Mesendoderm (in vitro differentiated cells): ENCODE data around the gene TMED6.

Experiments used
- DNase-seq: peaks from one replicate; pipeline ENCODE4 v3.0.0; 2013
- H2AK5ac ChIP-seq: 2 replicates; pipeline ENCODE4 v1.6.1; 2013; ENCODE audit warnings: low read length, inconsistent platforms
- H2BK120ac ChIP-seq: 2 replicates; pipeline ENCODE4 v1.6.1; 2013; ENCODE audit warnings: low read depth, mild to moderate bottlenecking, low read length, moderate library complexity, mixed read lengths
- H2BK15ac ChIP-seq: replicated peaks from 2 replicates; pipeline ENCODE4 v1.6.1; 2013; ENCODE audit warnings: low read depth, mild to moderate bottlenecking, moderate library complexity
- H2BK5ac ChIP-seq: 2 replicates; pipeline ENCODE4 v1.6.1; 2013; ENCODE audit warnings: low read length, inconsistent platforms
- H3K18ac ChIP-seq: 2 replicates; pipeline ENCODE4 v1.6.1; 2013; ENCODE audit warnings: mild to moderate bottlenecking, low read length, mixed read lengths
- H3K23ac ChIP-seq: one replicate; pipeline ENCODE4 v1.6.1; 2013; ENCODE audit warnings: low read length
- H3K27ac ChIP-seq: 2 replicates; pipeline ENCODE4 v1.5.1; 2013; ENCODE audit warnings: low read depth, mild to moderate bottlenecking, inconsistent platforms, low read length, moderate library complexity
- H3K27me3 ChIP-seq: 2 replicates; pipeline ENCODE4 v1.6.1; 2013; ENCODE audit warnings: low read length, control low read depth, mild to moderate bottlenecking, inconsistent platforms; ENCODE audit not compliant: insufficient read depth, poor library complexity
- H3K36me3 ChIP-seq: 2 replicates; pipeline ENCODE4 v1.6.1; 2013; ENCODE audit warnings: low read length, inconsistent platforms; ENCODE audit not compliant: control insufficient read depth, insufficient read depth
- H3K4ac ChIP-seq: one replicate; pipeline ENCODE4 v1.6.1; 2013; ENCODE audit warnings: low read depth, mild to moderate bottlenecking, low read length, moderate library complexity
- H3K4me1 ChIP-seq: 2 replicates; pipeline ENCODE4 v1.6.1; 2013; ENCODE audit warnings: low read depth, low read length, inconsistent platforms; ENCODE audit not compliant: control insufficient read depth
- H3K4me2 ChIP-seq: 2 replicates; pipeline ENCODE4 v1.6.1; 2013; ENCODE audit warnings: low read length
- H3K4me3 ChIP-seq: 2 replicates; pipeline ENCODE4 v1.5.1; 2013; ENCODE audit warnings: mild to moderate bottlenecking, low read length
- H3K56ac ChIP-seq: one replicate; pipeline ENCODE4 v1.6.1; 2013; ENCODE audit warnings: low read length
- H3K79me1 ChIP-seq: 2 replicates; pipeline ENCODE4 v1.6.1; 2013; ENCODE audit warnings: low read length, inconsistent platforms
- H3K79me2 ChIP-seq: 2 replicates; pipeline ENCODE4 v1.6.1; 2013; ENCODE audit warnings: mild to moderate bottlenecking, low read length; ENCODE audit not compliant: control insufficient read depth, insufficient read depth
- H3K9ac ChIP-seq: 2 replicates; pipeline ENCODE4 v1.6.1; 2013; ENCODE audit warnings: low read length, inconsistent platforms
- H4K5ac ChIP-seq: one replicate; pipeline ENCODE4 v1.6.1; 2013; ENCODE audit warnings: low read length
- H4K8ac ChIP-seq: one replicate; pipeline ENCODE4 v1.6.1; 2013; ENCODE audit warnings: low read depth, mild to moderate bottlenecking, control low read depth, low read length, moderate library complexity
- WGBS: extraction: QIAGEN DNeasy Blood & Tissue Kit; methylation state at CpG from one replicate; pipeline ENCODE4 v1.1.7; 2013; ENCODE audit warnings: low lambda C conversion rate, missing lambda C conversion rate; ENCODE audit not compliant: insufficient coverage; ENCODE audit errors: extremely low coverage; 5-methylcytosine and 5-hydroxymethylcytosine counted together

Gene TMED6

DNA sequence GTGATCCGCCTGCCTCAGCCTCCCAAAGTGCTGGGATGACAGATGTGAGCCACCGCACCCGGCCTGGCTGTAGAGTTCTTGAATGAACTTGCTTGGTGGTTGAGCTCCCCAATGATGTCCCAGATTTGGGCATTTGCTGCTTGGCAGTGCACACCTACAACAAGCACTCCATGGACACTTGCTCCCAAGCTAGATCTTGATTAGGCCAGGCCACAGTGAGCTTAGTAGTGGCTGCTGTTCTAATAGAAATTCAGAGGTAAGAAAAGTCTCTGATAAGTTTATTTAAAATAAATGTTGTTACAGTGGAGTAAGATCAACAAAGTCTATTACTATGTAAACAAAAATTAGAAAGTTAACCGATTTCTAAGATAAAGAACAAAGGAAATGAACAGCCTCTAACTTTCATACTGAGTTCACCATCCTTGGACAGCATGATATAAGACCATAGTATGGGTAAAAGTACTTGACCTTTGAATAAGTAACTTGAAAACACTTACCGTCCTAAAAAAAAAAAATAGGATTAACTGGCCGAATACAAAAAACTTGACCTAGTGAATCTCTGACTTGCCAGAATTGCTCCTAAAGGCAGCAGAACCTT, 951 bp downstream of the TMED6 start:
- no peak for DNase-seq
- WGBS: no CpG with 5 or more reads among the region's 6 CpGs
- no peaks in the 10 kb centered on the region for H3K79me1 ChIP-seq
- no peak overlapping the region for H3K4me3 ChIP-seq
- no peak overlapping the region for H3K56ac ChIP-seq
- H3K27me3 ChIP-seq: no peaks in the 10 kb centered on the region
- no peak overlapping the region for H4K8ac ChIP-seq
- H4K5ac ChIP-seq: no peak overlapping the region
- H3K79me2 ChIP-seq: no peaks in the 10 kb centered on the region
- no peak overlapping the region for H3K27ac ChIP-seq
- no peaks in the 10 kb centered on the region for H3K4me1 ChIP-seq
- H2BK15ac ChIP-seq: no peak overlapping the region
- no peak overlapping the region for H3K4me2 ChIP-seq
- H2BK120ac ChIP-seq: no peak overlapping the region
- peaks cover 3% of the 10 kb centered on the region for H3K36me3 ChIP-seq
- no peak overlapping the region for H3K9ac ChIP-seq
- H3K23ac ChIP-seq: no peak overlapping the region
- H2BK5ac ChIP-seq: no peak overlapping the region
- H2AK5ac ChIP-seq: no peak overlapping the region
- H3K18ac ChIP-seq: no peak overlapping the region
- no peak overlapping the region for H3K4ac ChIP-seq

DNA sequence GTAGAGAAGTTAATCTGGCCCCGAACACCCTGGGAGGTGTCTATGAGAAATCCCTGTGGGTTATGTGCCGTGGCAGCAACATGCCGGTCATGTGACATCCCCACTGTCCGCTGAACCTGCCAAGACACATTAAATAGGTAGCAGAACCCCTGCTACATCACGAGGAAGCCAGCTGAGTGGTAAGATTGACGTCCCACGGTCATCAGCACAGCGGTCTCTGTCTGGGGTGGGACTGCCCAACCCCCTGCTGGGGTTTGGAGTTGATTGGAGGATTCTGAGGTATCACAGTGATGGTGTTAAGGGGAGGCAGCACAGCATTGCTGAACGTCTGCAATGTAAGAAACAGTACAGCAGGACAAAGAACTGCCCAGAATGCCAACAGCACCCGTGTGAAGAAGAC, 2.0 kb downstream of the TMED6 start:
- Histone ChIP-seq H3K27me3 (no peaks in the 10 kb centered on the region), H4K8ac (no peak overlapping the region), H3K9ac (no peak overlapping the region), H2BK120ac (no peak overlapping the region), H3K4ac (no peak overlapping the region), H3K56ac (no peak overlapping the region), H3K23ac (no peak overlapping the region), H3K4me3 (no peak overlapping the region), H3K79me1 (no peaks in the 10 kb centered on the region), H2BK5ac (no peak overlapping the region), H3K4me1 (no peaks in the 10 kb centered on the region), H2AK5ac (no peak overlapping the region), H3K36me3 (peaks cover 3% of the 10 kb centered on the region), H3K79me2 (no peaks in the 10 kb centered on the region), H3K27ac (no peak overlapping the region), H3K4me2 (no peak overlapping the region), H4K5ac (no peak overlapping the region), H3K18ac (no peak overlapping the region), H2BK15ac (no peak overlapping the region)
- DNase-seq: no peak
- no CpG with 5 or more reads among the region's 10 CpGs for WGBS

DNA sequence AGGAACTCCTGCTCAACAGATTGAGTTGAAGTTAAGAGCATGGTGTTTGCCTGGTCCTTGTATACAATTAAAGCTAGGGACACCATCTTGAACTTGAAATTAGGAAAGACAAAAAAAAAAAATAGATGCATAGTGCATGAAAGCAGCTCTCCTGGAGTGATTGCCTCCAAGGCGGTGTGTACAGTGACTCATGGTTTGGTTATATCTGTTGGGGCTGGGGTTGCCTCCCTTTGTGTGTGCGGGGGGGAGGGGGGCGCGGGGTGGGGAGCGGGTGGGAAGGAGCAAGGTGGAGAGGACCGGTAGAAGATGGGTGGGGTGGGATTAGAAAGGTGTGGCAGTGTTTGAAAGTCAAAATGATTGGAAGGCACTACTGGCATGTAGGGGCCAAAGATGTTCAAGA, 3.4 kb downstream of the TMED6 start:
- Histone ChIP-seq H2BK120ac (no peak overlapping the region), H3K4me1 (no peaks in the 10 kb centered on the region), H2AK5ac (no peak overlapping the region), H4K5ac (no peak overlapping the region), H3K27me3 (no peaks in the 10 kb centered on the region), H3K27ac (no peak overlapping the region), H3K4ac (no peak overlapping the region), H3K79me1 (no peaks in the 10 kb centered on the region), H2BK15ac (no peak overlapping the region), H3K18ac (no peak overlapping the region), H3K36me3 (peaks cover 3% of the 10 kb centered on the region), H3K79me2 (no peaks in the 10 kb centered on the region), H3K4me2 (no peak overlapping the region), H3K9ac (no peak overlapping the region), H3K23ac (no peak overlapping the region), H2BK5ac (no peak overlapping the region), H3K56ac (no peak overlapping the region), H3K4me3 (no peak overlapping the region), H4K8ac (peak overlapping the region; percentile 42)
- no peak for DNase-seq
- WGBS: no CpG with 5 or more reads among the region's 6 CpGs

DNA sequence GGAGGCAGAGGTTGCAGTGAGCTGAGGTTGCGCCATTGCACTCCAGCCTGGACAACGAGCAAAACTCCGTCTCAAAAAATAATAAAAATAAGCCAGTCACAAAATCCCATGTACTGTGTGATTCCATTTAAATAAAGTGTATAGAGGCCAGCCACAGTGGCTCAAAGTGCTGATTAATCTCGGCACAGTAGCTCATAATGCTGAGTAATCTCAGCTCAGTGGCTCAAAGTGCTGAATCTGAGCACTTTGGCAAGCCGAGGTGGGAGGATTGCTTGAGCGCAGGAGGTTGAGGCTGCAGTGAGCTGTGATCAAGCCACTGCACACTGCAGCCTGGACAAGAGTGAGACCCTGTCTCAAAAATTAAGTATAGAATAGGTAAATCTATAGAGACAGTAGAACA, 4.9 kb downstream of the TMED6 start:
- no peak overlapping the region for H3K27ac ChIP-seq
- H2AK5ac ChIP-seq: no peak overlapping the region
- no peak overlapping the region for H2BK120ac ChIP-seq
- peaks cover 3% of the 10 kb centered on the region for H3K36me3 ChIP-seq
- no peak overlapping the region for H3K9ac ChIP-seq
- H3K4me2 ChIP-seq: no peak overlapping the region
- H3K79me2 ChIP-seq: peaks cover 2% of the 10 kb centered on the region
- no peak overlapping the region for H4K5ac ChIP-seq
- no peak overlapping the region for H3K4ac ChIP-seq
- H2BK5ac ChIP-seq: no peak overlapping the region
- DNase-seq: no peak
- no peak overlapping the region for H3K18ac ChIP-seq
- H3K23ac ChIP-seq: no peak overlapping the region
- no peak overlapping the region for H4K8ac ChIP-seq
- no peak overlapping the region for H3K56ac ChIP-seq
- H3K4me3 ChIP-seq: no peak overlapping the region
- H3K4me1 ChIP-seq: no peaks in the 10 kb centered on the region
- H3K27me3 ChIP-seq: no peaks in the 10 kb centered on the region
- no peaks in the 10 kb centered on the region for H3K79me1 ChIP-seq
- H2BK15ac ChIP-seq: no peak overlapping the region
- no CpG with 5 or more reads among the region's 6 CpGs for whole genome bisulfite sequencing

DNA sequence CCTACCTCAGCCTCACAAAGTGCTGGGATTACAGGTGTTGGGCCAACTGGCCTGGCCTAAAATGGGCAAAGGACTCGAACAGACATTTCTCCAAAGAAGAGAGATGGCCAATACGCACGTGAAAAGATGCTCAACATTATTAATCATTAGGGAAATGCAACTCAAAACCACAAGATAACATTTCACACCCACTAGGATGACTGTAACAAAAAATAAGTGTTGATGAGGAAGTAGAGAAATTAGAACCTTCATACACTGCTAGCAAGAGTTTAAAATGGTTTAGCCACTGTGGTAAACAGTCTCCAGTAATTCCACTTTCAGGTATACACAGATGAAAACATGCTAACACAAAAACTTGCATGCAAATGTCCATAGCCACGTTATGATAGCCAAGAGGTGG, 5.7 kb downstream of the TMED6 start:
- Histone ChIP-seq H3K79me1 (peaks cover 2% of the 10 kb centered on the region), H3K27me3 (no peaks in the 10 kb centered on the region), H4K8ac (no peak overlapping the region), H3K56ac (no peak overlapping the region), H2BK120ac (no peak overlapping the region), H3K79me2 (peaks cover 9% of the 10 kb centered on the region), H3K23ac (no peak overlapping the region), H3K4ac (no peak overlapping the region), H3K18ac (no peak overlapping the region), H3K4me2 (no peak overlapping the region), H3K27ac (no peak overlapping the region), H3K4me1 (no peaks in the 10 kb centered on the region), H3K36me3 (peaks cover 3% of the 10 kb centered on the region), H2AK5ac (no peak overlapping the region), H2BK5ac (no peak overlapping the region), H4K5ac (no peak overlapping the region), H3K4me3 (no peak overlapping the region), H3K9ac (no peak overlapping the region), H2BK15ac (no peak overlapping the region)
- no peak for DNase-seq
- WGBS: no CpG with 5 or more reads among the region's 4 CpGs

DNA sequence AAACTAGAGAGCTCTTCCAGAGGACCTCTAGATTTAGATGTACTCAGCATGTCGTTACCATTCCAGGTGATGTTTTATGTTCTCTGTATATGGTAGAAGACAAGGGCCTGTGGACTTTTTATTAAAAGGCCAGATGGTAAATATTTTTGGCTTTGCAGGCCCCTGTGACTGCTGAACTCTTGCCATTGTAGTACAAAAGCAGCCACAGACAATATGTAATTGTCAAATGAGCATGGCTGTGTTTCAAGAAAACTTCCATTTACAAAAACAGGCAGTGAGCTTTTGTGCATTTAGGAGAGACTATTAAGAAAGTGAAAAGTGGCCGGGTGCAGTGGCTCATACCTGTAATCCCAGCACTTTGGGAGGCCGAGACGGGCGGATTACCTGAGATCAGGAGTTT, 7.4 kb downstream of the TMED6 start:
- Histone ChIP-seq H2BK15ac (no peak overlapping the region), H4K8ac (no peak overlapping the region), H3K18ac (no peak overlapping the region), H3K4me2 (no peak overlapping the region), H4K5ac (no peak overlapping the region), H2BK5ac (no peak overlapping the region), H3K27me3 (no peaks in the 10 kb centered on the region), H2AK5ac (no peak overlapping the region), H3K36me3 (no peaks in the 10 kb centered on the region), H3K4me3 (no peak overlapping the region), H3K79me2 (peaks cover 22% of the 10 kb centered on the region), H3K56ac (no peak overlapping the region), H2BK120ac (no peak overlapping the region), H3K23ac (no peak overlapping the region), H3K9ac (no peak overlapping the region), H3K27ac (no peak overlapping the region), H3K4ac (no peak overlapping the region), H3K4me1 (no peaks in the 10 kb centered on the region), H3K79me1 (peaks cover 5% of the 10 kb centered on the region)
- no CpG with 5 or more reads among the region's 5 CpGs for WGBS
- no peak for DNase-seq
